ENCODE measurements around the gene LSM3. TPM values are rescaled to one million over a fixed set of nuclear protein-coding genes. Genes with fewer than 3 reads are reported as not detected.

LSM3 gene
- total and polyA plus RNA-seq, 9 of the 15 experiments (the other 6 are each of a cell fraction or from before 2014, with no cell fraction given): 33.8 to 203 (median 61.2) TPM

GRCh38 chr3:14206548-14207177 lies 28.0 kb downstream of the LSM3 start (continued):
- TF ChIP-seq PREB (CRISPR knock-in tag; IDR thresholded peaks at IDR 0.05) (no peak), ZNF766 (CRISPR knock-in tag; conservative IDR thresholded peaks at IDR 0.05) (0 out of 2 replicates have a peak, but pooled peaks have one; percentile 5), MAFG (tag; conservative IDR thresholded peaks at IDR 0.05) (no peak), POLR2AphosphoS5 (IDR thresholded peaks at IDR 0.05; ENCODE audit: control insufficient read depth, insufficient read depth, low read depth, low read length) (no peak), KDM2B (CRISPR knock-in tag; IDR thresholded peaks at IDR 0.05) (no peak), ZNF589 (CRISPR knock-in tag; IDR thresholded peaks at IDR 0.05; ENCODE audit: low read depth) (peak; percentile 50; the same call in 1 of the 2 replicates), CHCHD3 (CRISPR knock-in tag; IDR thresholded peaks at IDR 0.05) (no peak), ZEB2 (IDR thresholded peaks at IDR 0.05) (no peak), RFX1 (IDR thresholded peaks at IDR 0.05) (no peak), RREB1 (CRISPR knock-in tag; IDR thresholded peaks at IDR 0.05) (peak; percentile 85), CBFB (CRISPR knock-in tag; IDR thresholded peaks at IDR 0.05) (no peak), KLF13 (tag; IDR thresholded peaks at IDR 0.05; ENCODE audit: borderline replicate concordance, low read depth) (no peak), BMI1 (IDR thresholded peaks at IDR 0.05; ENCODE audit: low read length) (no peak), USF2 (CRISPR knock-in tag; IDR thresholded peaks at IDR 0.05) (no peak), HNRNPK (IDR thresholded peaks at IDR 0.05; ENCODE audit: low read depth, low read length, poor library complexity, severe bottlenecking) (no peak), STAT5B (CRISPR knock-in tag; IDR thresholded peaks at IDR 0.05) (no peak), TAF1 (IDR thresholded peaks at IDR 0.05; ENCODE audit: control insufficient read depth, extremely low read depth, insufficient read depth, low read length, severe bottlenecking) (no peak), PRPF4 (IDR thresholded peaks at IDR 0.05; ENCODE audit: insufficient read depth, low read depth, low read length, poor library complexity, severe bottlenecking) (no peak), ZC3H4 (CRISPR knock-in tag; IDR thresholded peaks at IDR 0.05; ENCODE audit: borderline replicate concordance) (no peak), ETV1 (tag; conservative IDR thresholded peaks at IDR 0.05; ENCODE audit: low read depth) (no peak), ZNF511 (CRISPR knock-in tag; IDR thresholded peaks at IDR 0.05) (no peak)

Measured in K562 (cell line).